Measurements from ENCODE around the gene MORN5. TPM values are rescaled to one million over a fixed set of nuclear protein-coding genes. Genes with fewer than 3 reads are reported as not detected.

The MORN5 gene
- polyA plus RNA-seq, 1 donor = not detected

DNA sequence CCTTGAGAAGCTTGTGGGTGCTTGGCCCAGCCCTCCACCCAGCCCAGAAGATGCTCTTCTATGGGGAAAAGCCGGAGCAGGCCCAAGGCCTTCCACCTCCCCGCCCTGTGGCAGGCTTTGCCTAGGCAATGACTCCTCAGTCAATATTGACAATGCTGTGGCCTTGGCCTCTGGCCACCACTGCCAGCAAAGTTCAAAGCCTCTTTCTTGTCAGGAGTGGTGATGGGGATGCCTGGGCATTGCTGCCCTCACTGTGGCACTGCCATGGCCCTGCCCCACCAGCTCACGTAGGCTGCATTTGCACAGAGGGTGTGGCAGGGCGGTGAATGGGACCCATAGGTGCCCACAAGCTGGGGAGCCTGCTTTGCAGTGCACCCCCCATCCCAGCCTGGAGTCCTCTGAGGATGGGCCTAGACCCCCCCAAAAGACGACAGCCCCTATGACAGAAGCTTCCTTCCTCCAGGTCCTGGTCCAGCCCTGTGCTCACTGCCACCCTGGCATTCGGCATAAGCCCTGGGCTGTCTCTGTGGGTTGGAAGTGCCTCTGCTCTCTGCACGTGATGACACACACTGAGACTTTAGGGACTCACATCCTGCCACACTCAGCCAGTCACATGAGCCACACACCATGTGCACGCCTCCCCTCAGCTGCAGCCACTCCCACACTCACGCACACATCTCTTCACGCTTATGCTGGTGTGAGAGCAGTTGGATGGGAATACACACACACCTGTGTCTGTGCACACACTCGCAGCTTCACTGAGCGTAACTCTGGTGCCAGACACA, 31.1 kb downstream of the MORN5 start:
- DNase-seq (ENCODE audit: low read depth) = no peak

- DNase-seq (ENCODE audit: low read depth) = no peak
Observed at GRCh38 chr9:122191584-122191983, 31.9 kb downstream of the MORN5 start.

GRCh38 chr9:122192261-122192875, 32.7 kb downstream of the MORN5 start:
- no peak for DNase-seq (ENCODE audit: low read depth)

DNA sequence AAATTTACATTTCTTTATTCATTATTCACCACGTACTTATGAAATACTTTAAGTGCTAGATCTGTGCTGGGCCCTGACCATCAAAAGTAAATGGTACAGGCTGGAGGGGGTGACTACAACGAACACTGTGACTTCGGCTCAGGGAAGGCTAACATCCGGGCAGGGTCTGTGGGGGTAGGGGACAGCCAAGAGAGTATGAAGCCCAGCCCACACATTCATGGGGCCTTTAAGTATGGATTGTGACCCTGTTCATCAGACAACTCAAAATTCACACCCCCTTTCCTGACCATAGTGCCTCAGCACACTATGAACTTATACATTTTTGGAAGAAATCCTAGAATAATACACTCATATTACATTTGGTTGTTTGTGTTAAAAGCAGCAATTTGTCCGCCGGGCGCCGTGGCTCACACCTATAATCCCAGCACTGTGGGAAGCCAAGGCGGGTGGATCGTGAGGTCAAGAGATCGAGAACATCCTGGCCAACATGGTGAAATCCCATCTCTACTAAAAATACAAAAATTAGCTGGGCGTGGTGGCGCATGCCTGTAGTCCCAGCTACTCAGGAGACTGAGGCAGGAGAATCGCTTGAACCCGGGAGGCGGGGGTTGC, 33.3 kb downstream of the MORN5 start:
- DNase-seq (ENCODE audit: low read depth) = no peak

- no peak for DNase-seq (ENCODE audit: low read depth)
Observed at GRCh38 chr9:122193651-122194050, 33.9 kb downstream of the MORN5 start.

DNA sequence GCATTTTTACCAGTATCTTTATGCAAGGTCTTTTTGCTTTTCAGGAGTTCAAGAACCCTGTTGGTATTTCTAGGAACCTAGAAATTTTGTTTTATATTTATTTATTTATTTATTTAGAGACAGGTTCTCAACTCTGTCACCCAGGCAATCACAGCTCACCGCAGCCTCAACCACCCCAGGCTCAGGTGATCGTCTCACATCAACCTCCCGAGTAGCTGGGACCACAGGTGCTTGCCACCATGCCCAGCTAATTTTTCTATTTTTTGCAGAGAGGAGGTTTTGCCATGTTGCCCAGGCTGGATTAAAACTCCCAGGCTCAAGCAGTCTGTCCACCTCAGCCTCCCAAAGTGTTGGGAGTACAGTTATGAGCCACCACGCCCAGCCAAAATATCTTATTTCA, 36.2 kb downstream of the MORN5 start:
- no peak for DNase-seq (ENCODE audit: low read depth)

DNA sequence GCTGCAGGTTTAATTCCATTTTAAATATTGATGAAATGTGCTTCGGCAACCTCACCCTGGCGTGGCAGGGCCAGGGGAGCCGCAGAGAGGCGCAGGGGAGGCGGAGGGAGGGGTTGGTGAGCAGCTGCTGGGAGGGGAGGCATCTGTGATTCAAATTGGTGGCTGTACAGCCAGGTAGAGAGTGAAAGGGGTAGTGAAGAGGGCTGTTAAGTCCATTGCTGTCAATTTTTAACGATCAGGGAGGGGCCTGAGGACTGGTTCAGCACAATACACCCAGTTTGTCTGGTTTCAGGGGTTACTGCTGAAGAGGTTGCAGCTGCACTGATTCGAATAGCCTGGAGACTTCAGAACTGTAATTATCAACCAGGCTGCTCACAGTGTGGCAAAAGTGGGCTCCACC, 37.7 kb downstream of the MORN5 start:
- no peak for DNase-seq (ENCODE audit: low read depth)

- no peak for DNase-seq (ENCODE audit: low read depth)
Observed at GRCh38 chr9:122197882-122198281, 38.2 kb downstream of the MORN5 start.

DNA sequence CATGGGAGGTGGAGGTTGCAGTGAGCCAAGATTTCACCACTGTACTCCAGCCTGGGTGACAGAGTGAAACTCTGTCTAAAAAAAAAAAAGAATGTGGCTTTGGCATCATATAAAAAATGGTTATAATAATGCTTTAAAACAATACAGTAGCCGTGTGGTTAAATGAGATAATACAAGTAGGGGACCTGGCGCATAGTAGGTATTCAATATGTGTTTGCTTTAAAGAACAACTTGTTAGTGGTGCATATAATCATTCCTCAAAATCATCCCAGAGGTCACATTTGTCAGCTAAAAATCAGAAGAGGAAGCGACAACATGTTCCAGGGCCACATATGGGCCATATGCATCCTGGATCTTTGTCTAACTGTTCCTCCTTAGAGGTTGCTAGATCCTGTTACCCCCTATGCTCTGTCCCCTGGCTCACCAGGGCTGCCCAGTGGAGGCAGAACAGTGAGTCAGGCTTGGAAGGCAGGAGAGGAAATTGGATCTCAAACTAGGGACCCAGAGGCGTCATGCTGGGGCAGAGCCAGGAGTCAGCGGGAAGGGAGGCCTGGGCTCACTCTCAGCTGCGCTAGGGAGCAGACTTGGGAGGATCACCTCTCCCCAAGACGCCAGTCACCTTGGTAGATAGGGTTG, 41.4 kb downstream of the MORN5 start:
- no peak for DNase-seq (ENCODE audit: low read depth)

DNA sequence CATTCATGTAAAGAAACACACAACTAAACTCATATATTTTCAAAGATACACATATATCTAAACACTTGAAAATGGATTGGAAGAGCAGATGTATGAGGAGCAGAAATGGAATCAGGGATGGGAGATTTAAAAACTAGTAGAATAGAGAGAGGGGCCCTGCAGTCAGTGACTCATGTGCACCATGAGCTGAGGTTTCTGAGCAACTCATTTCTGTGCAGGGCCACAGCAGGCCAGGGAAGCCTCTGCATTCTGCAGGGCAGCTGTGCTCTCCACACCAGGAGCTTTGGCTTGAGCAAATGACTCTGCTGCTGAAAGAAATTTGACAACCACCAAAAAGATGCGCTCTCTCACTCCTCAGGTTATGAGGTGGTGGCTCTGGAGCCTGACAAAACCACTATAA, 41.9 kb downstream of the MORN5 start:
- DNase-seq (ENCODE audit: low read depth) = no peak

DNA sequence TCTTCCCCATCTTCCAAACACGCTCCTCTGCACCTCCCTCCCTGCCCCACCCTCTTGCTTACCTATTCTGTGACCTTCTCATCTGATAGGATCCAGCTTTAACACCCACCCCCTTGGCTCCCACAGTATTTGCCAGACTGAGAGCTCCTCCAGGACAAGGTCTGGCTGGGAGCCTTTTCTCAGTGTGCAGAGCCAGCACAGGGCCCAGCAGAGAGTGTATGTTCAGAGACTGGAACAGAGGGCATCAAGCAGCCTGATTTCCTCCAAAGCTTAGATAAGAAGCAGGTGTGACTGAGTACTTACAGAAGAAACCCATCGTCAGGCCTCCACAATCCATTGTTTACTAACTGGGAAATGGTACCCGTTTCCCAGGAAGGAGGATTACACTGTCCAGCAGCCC, 42.4 kb downstream of the MORN5 start:
- DNase-seq (ENCODE audit: low read depth) = no peak

DNA sequence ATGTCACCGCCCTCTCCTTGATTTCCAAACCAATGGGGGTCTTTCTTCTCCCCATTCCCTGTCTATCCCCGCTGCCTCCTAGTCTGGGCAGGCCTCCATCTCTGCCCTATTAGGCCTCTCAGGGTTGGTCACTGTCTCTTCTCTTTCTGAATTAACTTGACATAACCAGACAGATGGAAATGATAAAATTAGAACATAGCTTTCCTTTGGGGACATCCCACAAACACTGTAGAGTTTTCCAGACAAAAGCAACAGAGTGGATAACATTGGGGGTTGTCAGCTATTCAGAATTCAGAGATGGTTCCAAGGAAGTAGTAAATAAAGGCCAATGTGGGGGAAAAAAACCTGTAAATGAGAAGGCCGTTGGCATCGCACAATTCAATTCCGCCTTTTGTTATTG, 44.3 kb downstream of the MORN5 start:
- DNase-seq (ENCODE audit: low read depth) = peak; percentile 28

- DNase-seq (ENCODE audit: low read depth) = no peak
Observed at GRCh38 chr9:122204491-122204890, 44.8 kb downstream of the MORN5 start.

DNA sequence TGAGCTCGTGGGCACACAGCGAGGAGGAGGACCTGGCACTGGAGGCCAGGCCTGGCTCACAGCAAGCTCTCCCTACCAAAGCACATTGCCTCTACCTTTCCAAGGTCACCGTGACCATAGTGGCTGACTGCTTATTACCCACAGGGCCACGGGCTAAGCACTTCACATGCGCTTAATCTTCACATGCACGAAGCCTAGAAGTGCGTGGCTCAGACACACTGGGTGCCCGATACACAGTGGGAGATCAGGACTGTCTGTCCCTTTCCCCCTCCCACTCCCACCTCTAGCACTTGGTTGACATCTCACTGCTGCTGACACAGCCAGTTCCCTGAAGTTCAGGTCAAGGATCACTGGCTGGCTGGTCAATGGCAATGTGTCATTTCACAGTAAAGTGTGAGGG, 45.5 kb downstream of the MORN5 start:
- no peak for DNase-seq (ENCODE audit: low read depth)

GRCh38 chr9:122206118-122207046, 46.7 kb downstream of the MORN5 start:
- no peak for DNase-seq (ENCODE audit: low read depth)

DNA sequence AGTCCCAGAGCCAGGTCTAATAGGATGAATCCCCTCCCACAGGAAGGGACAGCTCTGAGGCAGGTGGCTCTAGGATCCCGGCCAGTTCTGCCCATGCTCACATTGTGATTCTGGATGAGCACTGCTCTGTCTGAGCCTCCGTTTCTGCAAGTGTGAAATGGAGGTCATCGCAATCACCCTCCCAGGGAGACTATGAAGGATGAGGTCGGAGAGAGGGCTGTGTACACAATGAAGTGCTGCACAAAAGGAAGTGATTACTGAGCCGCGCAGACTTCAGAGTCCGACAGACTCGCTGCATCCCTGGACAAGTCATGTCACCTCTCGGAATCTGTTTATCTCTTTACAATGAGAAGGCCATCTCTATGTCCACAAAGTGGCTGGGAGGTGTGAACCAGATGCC, 47.4 kb downstream of the MORN5 start:
- DNase-seq (ENCODE audit: low read depth) = no peak

GRCh38 chr9:122209451-122209850, 49.7 kb downstream of the MORN5 start:
- DNase-seq (ENCODE audit: low read depth) = no peak

GRCh38 chr9:122212473-122213004, 52.8 kb downstream of the MORN5 start:
- DNase-seq (ENCODE audit: low read depth) = no peak

DNA sequence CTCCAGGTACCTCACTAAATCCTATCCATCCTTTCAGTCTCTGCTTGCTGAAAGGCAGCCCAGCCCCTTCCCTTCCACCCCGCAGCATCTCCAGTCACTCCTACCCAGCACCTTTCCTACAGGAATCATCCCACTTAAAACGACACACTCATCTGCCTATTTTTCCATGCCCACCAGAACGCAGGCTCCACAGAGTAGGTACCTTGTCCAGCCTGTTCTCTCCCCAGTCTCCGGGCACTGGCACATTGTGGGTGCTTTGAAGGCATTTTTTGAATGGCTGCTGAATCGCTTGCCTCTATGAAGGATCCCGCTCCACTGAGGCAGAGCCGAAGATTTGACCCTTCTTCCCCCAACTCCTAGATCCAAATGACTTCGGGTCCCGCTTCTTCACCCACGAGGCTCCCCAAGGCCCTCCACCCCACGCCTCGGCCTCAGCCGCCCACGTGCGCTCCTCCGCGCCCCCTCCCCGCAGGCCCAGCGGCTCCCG, 53.4 kb downstream of the MORN5 start:
- no peak for DNase-seq (ENCODE audit: low read depth)

GRCh38 chr9:122213589-122214413, 54.1 kb downstream of the MORN5 start:
- no peak for DNase-seq (ENCODE audit: low read depth)
